GM12878 (cell line): ENCODE data around the gene HAUS7. TPM values are rescaled to one million over a fixed set of nuclear protein-coding genes. Genes with fewer than 3 reads are reported as not detected.
A peak's percentile ranks its signal among the peaks of the same experiment; 100 is the strongest.

Experiments
- ATAC-seq: fragments of 200-7000 bp; cut with Tn5 transposase; 3 replicates; pipeline ENCODE4 v1.9.1; 2020; ENCODE audit warnings: mild to moderate bottlenecking, moderate library complexity
- BruUV-seq: library from RNA; stranded (reverse); fragments of 400-500 nt; replicated peaks from 2 replicates; lab custom pipeline; 2021; lab: Mats Ljungman, UMichigan
- CTCF ChIA-PET: fragments of 300-600 bp; sonication (Branson Sonifier 250); formaldehyde crosslinking; extraction: SDS; loops from one replicate; lab custom pipeline; 2021; ENCODE audit warnings: inconsistent platforms; lab: Yijun Ruan, JAX
- POLR2A ChIA-PET: fragments of 350-600 bp; formaldehyde crosslinking; extraction: SDS; loops from one replicate; lab custom pipeline; 2021; ENCODE audit warnings: inconsistent platforms; lab: Charles Lee
- RAD21 ChIA-PET: fragments of 300-600 bp; sonication (Branson Sonifier 250); formaldehyde crosslinking; loops from one replicate; lab custom pipeline; 2023; ENCODE audit warnings: antibody characterized with exemption; ENCODE audit not compliant: unreplicated experiment; lab: Charles Lee
- SMC1A ChIA-PET: fragments of 300-600 bp; sonication (Branson Sonifier 250); formaldehyde crosslinking; loops from one replicate; lab custom pipeline; 2023; ENCODE audit not compliant: unreplicated experiment, uncharacterized antibody; lab: Charles Lee
- DNase-seq: peaks from one replicate; pipeline ENCODE4 v3.0.0-alpha.2; 2011; ENCODE audit warnings: low read depth, low spot score
- FAIRE-seq: peaks from 3 replicates; lab custom pipeline; 2011; peaks lifted over from hg19 to GRCh38; lab: Jason Lieb, UNC
- H2AFZ ChIP-seq: 2 replicates; pipeline ENCODE4 v1.6.0; 2011; ENCODE audit warnings: low read depth, low read length, control low read depth; ENCODE audit not compliant: control insufficient read depth
- H3K27ac ChIP-seq: 2 replicates; pipeline ENCODE4 v1.5.1; 2011; ENCODE audit warnings: control low read depth; ENCODE audit not compliant: control insufficient read depth, insufficient read depth
- H3K27me3 ChIP-seq, 2 experiments: replicated peaks in 1 of 2; 2 replicates each; pipeline versions ENCODE4 v1.6.0 to v1.6.1; 2011; ENCODE audit warnings: low read length in 1 of 2; ENCODE audit not compliant: control insufficient read depth in 2 of 2, insufficient read depth in 2 of 2
- H3K36me3 ChIP-seq, 2 experiments: 2 replicates each; pipeline ENCODE4 v1.5.1; 2011; ENCODE audit warnings: low read length in 1 of 2; ENCODE audit not compliant: control insufficient read depth in 2 of 2, insufficient read depth in 2 of 2
- H3K4me1 ChIP-seq: 2 replicates; pipeline ENCODE4 v1.6.1; 2011; ENCODE audit warnings: mild to moderate bottlenecking, low read length, moderate library complexity, mixed read lengths; ENCODE audit not compliant: control insufficient read depth, insufficient read depth
- H3K4me2 ChIP-seq: 2 replicates; pipeline ENCODE4 v1.6.0; 2011; ENCODE audit warnings: control low read depth; ENCODE audit not compliant: control insufficient read depth, insufficient read depth
- H3K4me3 ChIP-seq: fragments of 200-600 bp; sonication (generic); 2 replicates; pipeline ENCODE4 v1.5.1; 2016
- H3K79me2 ChIP-seq: 2 replicates; pipeline ENCODE4 v1.6.0; 2011; ENCODE audit warnings: low read length; ENCODE audit not compliant: control insufficient read depth, insufficient read depth
- H3K9ac ChIP-seq: 2 replicates; pipeline ENCODE4 v1.8.0; 2011; ENCODE audit warnings: low read length, control low read depth, mixed read lengths; ENCODE audit not compliant: control insufficient read depth, insufficient read depth
- H3K9me3 ChIP-seq: replicated peaks from 3 replicates; pipeline ENCODE4 v1.5.1; 2011; ENCODE audit warnings: mild to moderate bottlenecking, low read length; ENCODE audit not compliant: control insufficient read depth, insufficient read depth
- H4K20me1 ChIP-seq: 2 replicates; pipeline ENCODE4 v1.6.0; 2011; ENCODE audit not compliant: control insufficient read depth, insufficient read depth
- CBX5 ChIP-seq: sonication (generic); IDR thresholded peaks from 2 replicates; pipeline ENCODE4 v1.6.1; 2016; ENCODE audit warnings: low read depth, moderate library complexity, mild to moderate bottlenecking, inconsistent platforms
- EP300 ChIP-seq, 2 experiments: fragments of 150-350 bp in 1 of 2; IDR thresholded peaks; 2 replicates each; pipeline ENCODE4 v1.6.1; 2011 to 2012; ENCODE audit warnings: low read depth in 2 of 2, low read length in 2 of 2, borderline replicate concordance in 1 of 2, improper control_type of control experiment in 1 of 2, inconsistent platforms in 1 of 2; ENCODE audit not compliant: control insufficient read depth in 1 of 2
- MTA3 ChIP-seq: IDR thresholded peaks from 2 replicates; pipeline ENCODE4 v1.6.1; 2012; ENCODE audit warnings: low read length, inconsistent platforms, borderline replicate concordance
- NFYA ChIP-seq: IDR thresholded peaks from 2 replicates; pipeline ENCODE4 v1.6.1; 2011; ENCODE audit warnings: low read depth, mild to moderate bottlenecking, low read length, improper control_type of control experiment, borderline replicate concordance
- NR2C2 ChIP-seq: IDR thresholded peaks from 2 replicates; pipeline ENCODE4 v1.6.1; 2011; ENCODE audit warnings: borderline replicate concordance, low read depth; ENCODE audit not compliant: control insufficient read depth, insufficient read length
- POLR2A ChIP-seq: IDR thresholded peaks from 2 replicates; pipeline ENCODE4 v1.6.1; 2011; ENCODE audit warnings: low read depth, mild to moderate bottlenecking, low read length
- RBBP5 ChIP-seq: fragments of 200-600 bp; sonication (generic); conservative IDR thresholded peaks from 2 replicates; pipeline ENCODE4 v1.6.1; 2016
- RUNX3 ChIP-seq: IDR thresholded peaks from 2 replicates; pipeline ENCODE4 v1.6.1; 2012; ENCODE audit warnings: low read length, inconsistent platforms
- SIX5 ChIP-seq: IDR thresholded peaks from 2 replicates; pipeline ENCODE4 v1.6.1; 2011; ENCODE audit warnings: mild to moderate bottlenecking, low read depth, low read length, moderate library complexity; ENCODE audit not compliant: severe bottlenecking
- SMAD5 ChIP-seq: IDR thresholded peaks from 2 replicates; pipeline ENCODE4 v1.6.1; 2016; ENCODE audit warnings: antibody characterized with exemption, low read depth
- SMC3 ChIP-seq: IDR thresholded peaks from 2 replicates; pipeline ENCODE4 v1.6.1; 2011; ENCODE audit warnings: low read length, improper control_type of control experiment, borderline replicate concordance
- SREBF2 ChIP-seq: IDR thresholded peaks from 2 replicates; pipeline ENCODE4 v1.6.1; 2012; ENCODE audit warnings: mild to moderate bottlenecking, low read length
- STAT1 ChIP-seq: fragments of 450-650 bp; conservative IDR thresholded peaks from 2 replicates; pipeline ENCODE4 v1.6.1; 2014; ENCODE audit warnings: antibody characterized with exemption, mild to moderate bottlenecking
- ZSCAN29 ChIP-seq: fragments of 450-650 bp; IDR thresholded peaks from 2 replicates; pipeline ENCODE4 v1.6.1; 2017; ENCODE audit warnings: mild to moderate bottlenecking, moderate library complexity
- WGBS: methylation state at CpG from one replicate; pipeline ENCODE4 v1.1.6; 2016; ENCODE audit warnings: low lambda C conversion rate; ENCODE audit not compliant: insufficient replicate concordance, insufficient coverage; ENCODE audit errors: missing lambda C conversion rate; 5-methylcytosine and 5-hydroxymethylcytosine counted together
- in situ Hi-C: fragments of 300-500 bp; cut with MboI; formaldehyde crosslinking; loops from 9 replicates; pipeline ENCODE4 v1.14.3; 2018; ENCODE audit warnings: mixed read lengths
- intact Hi-C: fragments of 100-400 bp; cut with micrococcal nuclease; formaldehyde crosslinking; loops from one replicate; pipeline ENCODE4 v1.14.2; 2022; ENCODE audit not compliant: unreplicated experiment
- polyA plus RNA-seq, 11 experiments: library from polyadenylated mRNA; depleted of rRNA in 4 of 11; unstranded in 6 of 11; stranded (reverse) in 5 of 11; fragments of >200 nt; fragmentation: Nextera tagmentation in 4 of 11; fragmentation: Illumina TruSeq in 1 of 11; extraction: Ambion mirVana in 4 of 11; extraction: Trizol in 1 of 11; gene quantifications; 1 replicate in 1 of 11; 2 replicates in 10 of 11; pipeline versions ENCODE4 v1.2.1 to v1.2.3, GENCODE V29; 2011 to 2016; ENCODE audit warnings: inconsistent platforms in 2 of 11, missing spikeins in 2 of 11, low read depth in 1 of 11
- total RNA-seq, 4 experiments: library from RNA; depleted of rRNA in 3 of 4; stranded (reverse); fragments of >200 nt in 3 of 4; fragmentation: Illumina TruSeq in 1 of 4; extraction: Trizol in 1 of 4; gene quantifications; 2 replicates each; pipeline versions ENCODE4 v1.2.1 to v1.2.3, GENCODE V29; 2013 to 2021
- TF ChIP-seq, protein P1 (sequence below), 3 experiments: IDR thresholded peaks in 2 of 3; conservative IDR thresholded peaks in 1 of 3; 2 replicates each; pipeline ENCODE4 v1.5.1; 2011; ENCODE audit warnings: low read depth in 3 of 3, low read length in 3 of 3, mild to moderate bottlenecking in 3 of 3, control low read depth in 2 of 3, moderate library complexity in 2 of 3, inconsistent platforms in 1 of 3, mixed read lengths in 1 of 3; ENCODE audit not compliant: control insufficient read depth in 2 of 3, insufficient read depth in 1 of 3; ENCODE audit errors: extremely low read depth in 1 of 3
- TF ChIP-seq, protein P2 (sequence below): IDR thresholded peaks from 2 replicates; pipeline ENCODE4 v1.6.1; 2011; ENCODE audit warnings: borderline replicate concordance, low read depth, mild to moderate bottlenecking, moderate library complexity, low read length; ENCODE audit not compliant: insufficient read depth, poor library complexity, severe bottlenecking

HAUS7 gene
- total and polyA plus RNA-seq, 10 of the 15 experiments (the other 5 are each of a cell fraction or from before 2014, with no cell fraction given): 6.7 to 63.3 (median 24.1) TPM

GRCh38 chrX:153460826-153461225, 9.6 kb downstream of the HAUS7 start:
- DNase-seq (no peak), FAIRE-seq (no peak), ATAC-seq (peak; percentile 97)
- Histone ChIP-seq H3K27me3 (no peaks in the 10 kb centered on the region), H3K27ac (no peak overlapping the region), H3K4me1 (no peaks in the 10 kb centered on the region), H3K9ac (no peak overlapping the region), H2AFZ (no peak overlapping the region), H4K20me1 (no peaks in the 10 kb centered on the region), H3K4me2 (no peak overlapping the region), H3K9me3 (no peaks in the 10 kb centered on the region)
- RAD21 ChIA-PET: no interaction called here
- POLR2A ChIA-PET: no interaction called here
- TF ChIP-seq, protein P1, sequence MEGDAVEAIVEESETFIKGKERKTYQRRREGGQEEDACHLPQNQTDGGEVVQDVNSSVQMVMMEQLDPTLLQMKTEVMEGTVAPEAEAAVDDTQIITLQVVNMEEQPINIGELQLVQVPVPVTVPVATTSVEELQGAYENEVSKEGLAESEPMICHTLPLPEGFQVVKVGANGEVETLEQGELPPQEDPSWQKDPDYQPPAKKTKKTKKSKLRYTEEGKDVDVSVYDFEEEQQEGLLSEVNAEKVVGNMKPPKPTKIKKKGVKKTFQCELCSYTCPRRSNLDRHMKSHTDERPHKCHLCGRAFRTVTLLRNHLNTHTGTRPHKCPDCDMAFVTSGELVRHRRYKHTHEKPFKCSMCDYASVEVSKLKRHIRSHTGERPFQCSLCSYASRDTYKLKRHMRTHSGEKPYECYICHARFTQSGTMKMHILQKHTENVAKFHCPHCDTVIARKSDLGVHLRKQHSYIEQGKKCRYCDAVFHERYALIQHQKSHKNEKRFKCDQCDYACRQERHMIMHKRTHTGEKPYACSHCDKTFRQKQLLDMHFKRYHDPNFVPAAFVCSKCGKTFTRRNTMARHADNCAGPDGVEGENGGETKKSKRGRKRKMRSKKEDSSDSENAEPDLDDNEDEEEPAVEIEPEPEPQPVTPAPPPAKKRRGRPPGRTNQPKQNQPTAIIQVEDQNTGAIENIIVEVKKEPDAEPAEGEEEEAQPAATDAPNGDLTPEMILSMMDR (IDR thresholded peaks at IDR 0.05 in 2 of 3, conservative IDR thresholded peaks at IDR 0.05 in 1 of 3; ENCODE audit: control insufficient read depth in 2 of 3, extremely low read depth in 1 of 3, insufficient read depth in 1 of 3, low read depth in 3 of 3, low read length in 3 of 3): peak; percentile 61 to 76 (median 71)
- TF ChIP-seq POLR2A: no peak
- TF ChIP-seq NR2C2: no peak
- no peak for TF ChIP-seq MTA3
- TF ChIP-seq SMC3: peak; percentile 30; the same call in 1 of the 2 replicates
- TF ChIP-seq, all 136 proteins: peak for 2
- WGBS: 33% methylated on average over 7 of the region's 7 CpGs
- ChIA-PET SMC1A (interaction anchor here (1.1 kb wide), 1 partner anchor 47 kb away, joined by 4 read pairs; no protein-coding TSS in a partner anchor), CTCF (interaction anchor here (0.7 to 1.7 kb wide), 9 partner anchors 9 to 519 kb away, joined by 3 to 7 read pairs (median 4); no protein-coding TSS in a partner anchor)
- in situ Hi-C loops: no loop called here
- Histone ChIP-seq H3K36me3 (no peaks in the 10 kb centered on the region; a peak in 1 of 4 replicates), H3K4me3 (no peak overlapping the region), H3K79me2 (no peaks in the 10 kb centered on the region)
- BruUV-seq: no TSS peak
- intact Hi-C loops: no loop called here

DNA sequence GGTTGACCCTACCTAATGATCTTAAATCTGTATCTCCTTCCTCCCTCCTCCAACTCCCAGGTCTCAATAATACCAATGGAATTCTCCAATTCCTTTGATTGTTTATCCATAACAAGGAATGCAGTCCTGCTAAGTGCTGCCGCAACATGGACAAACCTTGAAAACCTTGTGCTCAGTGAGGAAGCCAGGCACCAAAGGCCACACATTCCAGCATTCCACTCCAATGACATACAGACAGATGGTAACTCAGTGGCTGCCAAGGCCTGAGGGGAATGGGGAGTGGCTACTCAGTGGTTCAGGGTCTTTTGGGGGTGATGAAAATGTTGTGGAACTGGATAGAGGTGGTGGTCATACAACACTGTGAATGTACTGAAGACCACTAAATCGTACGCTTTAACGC, 10.4 kb downstream of the HAUS7 start:
- FAIRE-seq: no peak
- Histone ChIP-seq H2AFZ (no peak overlapping the region), H3K27me3 (no peaks in the 10 kb centered on the region), H3K4me1 (no peaks in the 10 kb centered on the region), H3K4me2 (no peak overlapping the region), H3K36me3 (peaks cover 0 to 2% of the 10 kb centered on the region in 2 experiments; a peak in 2 of 4 replicates), H3K4me3 (no peak overlapping the region), H3K27ac (no peak overlapping the region), H3K79me2 (no peaks in the 10 kb centered on the region), H4K20me1 (no peaks in the 10 kb centered on the region), H3K9me3 (no peaks in the 10 kb centered on the region), H3K9ac (no peak overlapping the region)
- ChIA-PET POLR2A (no interaction called here), RAD21 (no interaction called here), CTCF (interaction anchor here (1.3 to 1.7 kb wide), 3 partner anchors 8 to 207 kb away, joined by 3 to 7 read pairs (median 4); no protein-coding TSS in a partner anchor), SMC1A (no interaction called here)
- in situ Hi-C loops: no loop called here
- no TSS peak for BruUV-seq
- ATAC-seq: no peak
- 84% methylated on average over 4 of the region's 4 CpGs for WGBS
- intact Hi-C loops: no loop called here
- no peak for DNase-seq
- TF ChIP-seq SIX5: no peak
- TF ChIP-seq NFYA: no peak
- no peak for TF ChIP-seq CBX5
- TF ChIP-seq RUNX3: no peak
- no peak for TF ChIP-seq SREBF2
- TF ChIP-seq SMC3: no peak
- no peak for TF ChIP-seq RBBP5
- no peak for TF ChIP-seq SMAD5
- TF ChIP-seq ZSCAN29: no peak
- TF ChIP-seq, protein P2, sequence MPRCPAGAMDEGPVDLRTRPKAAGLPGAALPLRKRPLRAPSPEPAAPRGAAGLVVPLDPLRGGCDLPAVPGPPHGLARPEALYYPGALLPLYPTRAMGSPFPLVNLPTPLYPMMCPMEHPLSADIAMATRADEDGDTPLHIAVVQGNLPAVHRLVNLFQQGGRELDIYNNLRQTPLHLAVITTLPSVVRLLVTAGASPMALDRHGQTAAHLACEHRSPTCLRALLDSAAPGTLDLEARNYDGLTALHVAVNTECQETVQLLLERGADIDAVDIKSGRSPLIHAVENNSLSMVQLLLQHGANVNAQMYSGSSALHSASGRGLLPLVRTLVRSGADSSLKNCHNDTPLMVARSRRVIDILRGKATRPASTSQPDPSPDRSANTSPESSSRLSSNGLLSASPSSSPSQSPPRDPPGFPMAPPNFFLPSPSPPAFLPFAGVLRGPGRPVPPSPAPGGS: no peak
- TF ChIP-seq STAT1: no peak
- TF ChIP-seq EP300 (IDR thresholded peaks at IDR 0.05; ENCODE audit: borderline replicate concordance in 1 of 2, control insufficient read depth in 1 of 2, low read depth in 2 of 2, low read length in 2 of 2): no peak
